CD4-positive, alpha-beta T cell (primary cell): ENCODE data around the gene STAB1. TPM values are rescaled to one million over a fixed set of nuclear protein-coding genes. Genes with fewer than 3 reads are reported as not detected.

Experiments
- ATAC-seq: fragments of 200-7000 bp; cut with Tn5 transposase; one replicate; pipeline ENCODE4 v1.10.0; 2022; ENCODE audit warnings: mild to moderate bottlenecking; ENCODE audit not compliant: poor library complexity
- CTCF ChIA-PET: fragments of 350-600 bp; sonication (Branson Sonifier 250); formaldehyde crosslinking; loops from one replicate; lab custom pipeline; 2021; ENCODE audit warnings: antibody characterized with exemption, inconsistent platforms; lab: Charles Lee
- POLR2A ChIA-PET: fragments of 350-600 bp; sonication (Branson Sonifier 250); formaldehyde crosslinking; loops from one replicate; lab custom pipeline; 2021; ENCODE audit warnings: antibody characterized with exemption, inconsistent platforms; lab: Charles Lee
- DNase-seq, 14 experiments: peaks; one replicate each; pipeline ENCODE4 v3.0.0-alpha.2; 2013 to 2020; ENCODE audit warnings: mixed read lengths in 2 of 14
- H3K27ac ChIP-seq, 2 donors: one replicate each; pipeline versions ENCODE4 v1.5.1 to v1.7.0; 2013; ENCODE audit warnings: low read length in 2 of 2, low read depth in 1 of 2, mild to moderate bottlenecking in 1 of 2
- H3K27me3 ChIP-seq, 2 experiments: 1 replicate in 1 of 2; 2 replicates in 1 of 2; pipeline versions ENCODE4 v1.6.1 to v1.7.0; 2013; ENCODE audit warnings: low read length in 2 of 2, control low read depth in 1 of 2, mild to moderate bottlenecking in 1 of 2, moderate library complexity in 1 of 2; ENCODE audit not compliant: insufficient read depth in 2 of 2, control insufficient read depth in 1 of 2
- H3K36me3 ChIP-seq: one replicate; pipeline ENCODE4 v1.6.1; 2013; ENCODE audit warnings: low read length, control low read depth; ENCODE audit not compliant: insufficient read depth
- H3K4me1 ChIP-seq: one replicate; pipeline ENCODE4 v1.6.1; 2013; ENCODE audit warnings: low read length, control low read depth; ENCODE audit not compliant: insufficient read depth
- H3K4me3 ChIP-seq: one replicate; pipeline ENCODE4 v1.5.1; 2013; ENCODE audit warnings: mild to moderate bottlenecking, low read length, moderate library complexity
- H3K9me3 ChIP-seq, 2 experiments: 1 replicate in 1 of 2; 2 replicates in 1 of 2; pipeline versions ENCODE4 v1.6.1 to v1.7.0; 2013; ENCODE audit warnings: low read length in 2 of 2, mild to moderate bottlenecking in 2 of 2, control low read depth in 1 of 2, moderate library complexity in 1 of 2; ENCODE audit not compliant: control insufficient read depth in 1 of 2, insufficient read depth in 1 of 2
- H3K27ac Mint-ChIP-seq: one replicate; pipeline ENCODE4 v1.8.0; 2020; ENCODE audit warnings: mixed read lengths
- H3K27me3 Mint-ChIP-seq: one replicate; pipeline ENCODE4 v1.8.0; 2021; ENCODE audit warnings: mixed read lengths
- H3K36me3 Mint-ChIP-seq: one replicate; pipeline ENCODE4 v1.8.0; 2021; ENCODE audit warnings: low read depth, mixed read lengths
- H3K4me1 Mint-ChIP-seq: one replicate; pipeline ENCODE4 v1.8.0; 2021; ENCODE audit warnings: low read depth, mixed read lengths
- H3K4me3 Mint-ChIP-seq: one replicate; pipeline ENCODE4 v1.8.0; 2020; ENCODE audit warnings: mild to moderate bottlenecking, mixed read lengths
- H3K9me3 Mint-ChIP-seq: one replicate; pipeline ENCODE4 v1.8.0; 2020; ENCODE audit warnings: mixed read lengths
- CTCF ChIP-seq: fragments of 200-600 bp; IDR thresholded peaks from one replicate; pipeline ENCODE4 v1.8.0; 2022; ENCODE audit warnings: antibody characterized with exemption, mild to moderate bottlenecking
- intact Hi-C, 2 experiments: fragments of 100-400 bp; cut with DNase I in 1 of 2; cut with micrococcal nuclease in 1 of 2; formaldehyde crosslinking; loops; one replicate each; pipeline versions ENCODE4 v1.15.1 to v1.9.0; 2023 to 2025; cut with DNase I, micrococcal nuclease
- total RNA-seq, 174 experiments: library from RNA in 2 of 174; stranded (reverse) in 2 of 174; gene quantifications; one replicate each; pipeline ENCODE4 v1.2.3 and lab custom pipeline; 2021 to 2026

STAB1 gene
- total RNA-seq, 2 experiments from 2014 or later = 1.5 to 2.5 TPM

- ATAC-seq (no peak), DNase-seq (no peak)
- Histone ChIP-seq H3K4me1 (no peaks in the 10 kb centered on the region), H3K27ac (no peak overlapping the region), H3K9me3 (no peaks in the 10 kb centered on the region), H3K36me3 (no peaks in the 10 kb centered on the region), H3K4me3 (no peak overlapping the region), H3K27me3 (no peaks in the 10 kb centered on the region)
- Mint-ChIP-seq H3K36me3 (no peaks in the 10 kb centered on the region), H3K27ac (no peak overlapping the region), H3K27me3 (no peaks in the 10 kb centered on the region), H3K4me3 (no peak overlapping the region), H3K9me3 (no peaks in the 10 kb centered on the region), H3K4me1 (no peaks in the 10 kb centered on the region)
- intact Hi-C loops = no loop called here
- POLR2A ChIA-PET = no interaction called here
- no peak for TF ChIP-seq CTCF
- CTCF ChIA-PET = no interaction called here
Measured at GRCh38 chr3:52518723-52519444, 23.7 kb downstream of the STAB1 start.

GRCh38 chr3:52519445-52520140 is 24.5 kb downstream of the STAB1 start:
- H3K36me3 ChIP-seq = no peaks in the 10 kb centered on the region
- CTCF ChIA-PET = no interaction called here

DNA sequence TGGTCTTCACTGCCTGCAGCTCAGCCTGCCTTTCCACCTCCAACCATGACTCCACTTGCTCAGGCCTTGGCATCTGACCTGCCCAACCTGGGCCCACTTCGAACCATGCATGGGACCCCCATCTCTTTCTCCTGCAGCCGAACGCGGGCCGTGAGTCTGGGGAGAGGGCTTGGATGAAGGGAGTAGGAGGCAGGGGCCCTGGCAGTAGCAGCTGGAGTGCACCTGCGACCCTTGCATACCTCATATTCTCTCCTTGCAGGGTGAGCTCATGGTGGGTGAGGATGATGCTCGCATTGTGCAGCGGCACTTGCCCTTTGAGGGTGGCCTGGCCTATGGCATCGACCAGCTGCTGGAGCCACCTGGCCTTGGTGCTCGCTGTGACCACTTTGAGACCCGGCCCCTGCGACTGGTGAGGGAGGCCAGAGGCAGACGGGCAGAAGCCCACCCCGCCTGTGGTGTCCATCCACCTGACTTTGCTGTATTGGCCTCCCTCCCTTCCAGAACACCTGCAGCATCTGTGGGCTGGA is 25.1 kb downstream of the STAB1 start:
- intact Hi-C loops = no loop called here
- no peak overlapping the region for H3K27ac Mint-ChIP-seq
- no peaks in the 10 kb centered on the region for H3K9me3 Mint-ChIP-seq
- no peak for TF ChIP-seq CTCF
- no peak for ATAC-seq
- no peak overlapping the region for H3K4me3 Mint-ChIP-seq
- no peaks in the 10 kb centered on the region for H3K27me3 Mint-ChIP-seq
- no peaks in the 10 kb centered on the region for H3K36me3 Mint-ChIP-seq
- no peaks in the 10 kb centered on the region for H3K9me3 ChIP-seq
- ChIA-PET POLR2A (no interaction called here), CTCF (no interaction called here)
- no peak overlapping the region for H3K27ac ChIP-seq
- H3K4me1 ChIP-seq = no peaks in the 10 kb centered on the region
- no peaks in the 10 kb centered on the region for H3K36me3 ChIP-seq
- no peaks in the 10 kb centered on the region for H3K4me1 Mint-ChIP-seq
- no peak overlapping the region for H3K4me3 ChIP-seq
- DNase-seq = no peak
- H3K27me3 ChIP-seq = no peaks in the 10 kb centered on the region

More at GRCh38 chr3:52519445-52520140, 24.5 kb downstream of the STAB1 start:
- no peak for ATAC-seq
- Histone ChIP-seq H3K4me1 (no peaks in the 10 kb centered on the region), H3K27me3 (no peaks in the 10 kb centered on the region), H3K9me3 (no peaks in the 10 kb centered on the region), H3K4me3 (no peak overlapping the region), H3K27ac (no peak overlapping the region)
- no peaks in the 10 kb centered on the region for H3K36me3 Mint-ChIP-seq
- no peaks in the 10 kb centered on the region for H3K27me3 Mint-ChIP-seq
- H3K9me3 Mint-ChIP-seq = no peaks in the 10 kb centered on the region
- POLR2A ChIA-PET = no interaction called here
- intact Hi-C loops = no loop called here
- no peak overlapping the region for H3K27ac Mint-ChIP-seq
- H3K4me3 Mint-ChIP-seq = no peak overlapping the region
- H3K4me1 Mint-ChIP-seq = no peaks in the 10 kb centered on the region
- no peak for DNase-seq
- TF ChIP-seq CTCF = no peak
